Mesendoderm (in vitro differentiated cells): ENCODE measurements around the gene PNMA8C.
A peak's percentile ranks its signal among the peaks of the same experiment; 100 is the strongest.

Experiments used
- DNase-seq: peaks from one replicate; pipeline ENCODE4 v3.0.0; 2013
- H2AK5ac ChIP-seq: 2 replicates; pipeline ENCODE4 v1.6.1; 2013; ENCODE audit warnings: low read length, inconsistent platforms
- H2BK120ac ChIP-seq: 2 replicates; pipeline ENCODE4 v1.6.1; 2013; ENCODE audit warnings: low read depth, mild to moderate bottlenecking, low read length, moderate library complexity, mixed read lengths
- H2BK15ac ChIP-seq: replicated peaks from 2 replicates; pipeline ENCODE4 v1.6.1; 2013; ENCODE audit warnings: low read depth, mild to moderate bottlenecking, moderate library complexity
- H2BK5ac ChIP-seq: 2 replicates; pipeline ENCODE4 v1.6.1; 2013; ENCODE audit warnings: low read length, inconsistent platforms
- H3K18ac ChIP-seq: 2 replicates; pipeline ENCODE4 v1.6.1; 2013; ENCODE audit warnings: mild to moderate bottlenecking, low read length, mixed read lengths
- H3K23ac ChIP-seq: one replicate; pipeline ENCODE4 v1.6.1; 2013; ENCODE audit warnings: low read length
- H3K27ac ChIP-seq: 2 replicates; pipeline ENCODE4 v1.5.1; 2013; ENCODE audit warnings: low read depth, mild to moderate bottlenecking, inconsistent platforms, low read length, moderate library complexity
- H3K27me3 ChIP-seq: 2 replicates; pipeline ENCODE4 v1.6.1; 2013; ENCODE audit warnings: low read length, control low read depth, mild to moderate bottlenecking, inconsistent platforms; ENCODE audit not compliant: insufficient read depth, poor library complexity
- H3K36me3 ChIP-seq: 2 replicates; pipeline ENCODE4 v1.6.1; 2013; ENCODE audit warnings: low read length, inconsistent platforms; ENCODE audit not compliant: control insufficient read depth, insufficient read depth
- H3K4ac ChIP-seq: one replicate; pipeline ENCODE4 v1.6.1; 2013; ENCODE audit warnings: low read depth, mild to moderate bottlenecking, low read length, moderate library complexity
- H3K4me1 ChIP-seq: 2 replicates; pipeline ENCODE4 v1.6.1; 2013; ENCODE audit warnings: low read depth, low read length, inconsistent platforms; ENCODE audit not compliant: control insufficient read depth
- H3K4me2 ChIP-seq: 2 replicates; pipeline ENCODE4 v1.6.1; 2013; ENCODE audit warnings: low read length
- H3K4me3 ChIP-seq: 2 replicates; pipeline ENCODE4 v1.5.1; 2013; ENCODE audit warnings: mild to moderate bottlenecking, low read length
- H3K56ac ChIP-seq: one replicate; pipeline ENCODE4 v1.6.1; 2013; ENCODE audit warnings: low read length
- H3K79me1 ChIP-seq: 2 replicates; pipeline ENCODE4 v1.6.1; 2013; ENCODE audit warnings: low read length, inconsistent platforms
- H3K79me2 ChIP-seq: 2 replicates; pipeline ENCODE4 v1.6.1; 2013; ENCODE audit warnings: mild to moderate bottlenecking, low read length; ENCODE audit not compliant: control insufficient read depth, insufficient read depth
- H3K9ac ChIP-seq: 2 replicates; pipeline ENCODE4 v1.6.1; 2013; ENCODE audit warnings: low read length, inconsistent platforms
- H4K5ac ChIP-seq: one replicate; pipeline ENCODE4 v1.6.1; 2013; ENCODE audit warnings: low read length
- H4K8ac ChIP-seq: one replicate; pipeline ENCODE4 v1.6.1; 2013; ENCODE audit warnings: low read depth, mild to moderate bottlenecking, control low read depth, low read length, moderate library complexity
- WGBS: extraction: QIAGEN DNeasy Blood & Tissue Kit; methylation state at CpG from one replicate; pipeline ENCODE4 v1.1.7; 2013; ENCODE audit warnings: low lambda C conversion rate, missing lambda C conversion rate; ENCODE audit not compliant: insufficient coverage; ENCODE audit errors: extremely low coverage; 5-methylcytosine and 5-hydroxymethylcytosine counted together

Gene PNMA8C

GRCh38 chr19:46471116-46471733 lies 42.5 kb upstream of the PNMA8C start, which contains the start of gene PNMA8A:
PNMA8A (minus strand) TSS chr19:46471563; CDS start chr19:46471035, 528 bp downstream.
- Histone ChIP-seq H2BK15ac (no peak within 1 kb of the TSS), H3K9ac (peak within 1 kb of the TSS; percentile 78), H3K27me3 (no peaks in the 10 kb centered on the region), H3K79me2 (no peaks in the 10 kb centered on the region), H2BK120ac (no peak within 1 kb of the TSS), H3K56ac (peak within 1 kb of the TSS; percentile 87), H3K18ac (no peak within 1 kb of the TSS), H2AK5ac (no peak within 1 kb of the TSS), H3K27ac (no peak within 1 kb of the TSS), H4K8ac (no peak within 1 kb of the TSS), H3K79me1 (no peaks in the 10 kb centered on the region), H2BK5ac (no peak within 1 kb of the TSS), H3K23ac (no peak within 1 kb of the TSS), H3K36me3 (no peaks in the 10 kb centered on the region), H3K4me2 (peak within 1 kb of the TSS; percentile 56), H3K4me3 (peak within 1 kb of the TSS; percentile 53), H4K5ac (no peak within 1 kb of the TSS), H3K4ac (no peak within 1 kb of the TSS), H3K4me1 (peaks cover 2% of the 10 kb centered on the region)
- no CpG with 5 or more reads among the region's 57 CpGs for WGBS
- DNase-seq: peak; percentile 91

DNA sequence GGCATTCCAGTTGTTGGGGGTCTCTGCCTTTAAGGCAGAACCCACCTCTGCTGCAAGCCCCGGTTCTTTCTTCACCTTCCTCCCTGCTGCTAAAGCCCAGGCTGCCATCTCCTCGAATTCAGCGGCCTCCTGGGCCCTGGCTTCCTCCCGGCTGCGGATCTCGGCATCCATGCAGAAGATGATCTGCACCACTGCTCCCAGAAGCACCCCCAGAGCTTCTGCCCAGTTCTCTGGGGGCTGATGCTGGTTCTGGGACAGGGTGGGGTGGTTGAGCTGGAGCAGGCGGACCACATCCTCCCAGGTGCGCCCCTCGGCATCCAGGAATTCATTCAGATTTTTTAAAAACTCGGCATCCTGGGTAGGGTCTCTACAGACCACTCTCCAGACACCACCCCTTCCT lies 41.6 kb upstream of the PNMA8C start:
- H4K5ac ChIP-seq: no peak overlapping the region
- H4K8ac ChIP-seq: no peak overlapping the region
- H3K4me2 ChIP-seq: no peak overlapping the region
- WGBS: no CpG with 5 or more reads among the region's 10 CpGs
- no peak overlapping the region for H2BK15ac ChIP-seq
- peaks cover 2% of the 10 kb centered on the region for H3K4me1 ChIP-seq
- no peaks in the 10 kb centered on the region for H3K79me2 ChIP-seq
- no peak overlapping the region for H3K23ac ChIP-seq
- peak overlapping the region; percentile 87 for H3K56ac ChIP-seq
- no peaks in the 10 kb centered on the region for H3K27me3 ChIP-seq
- H2BK5ac ChIP-seq: no peak overlapping the region
- no peaks in the 10 kb centered on the region for H3K79me1 ChIP-seq
- DNase-seq: no peak
- no peak overlapping the region for H2BK120ac ChIP-seq
- H3K4me3 ChIP-seq: no peak overlapping the region
- H3K18ac ChIP-seq: no peak overlapping the region
- no peaks in the 10 kb centered on the region for H3K36me3 ChIP-seq
- no peak overlapping the region for H2AK5ac ChIP-seq
- peak overlapping the region; percentile 78 for H3K9ac ChIP-seq
- no peak overlapping the region for H3K4ac ChIP-seq
- no peak overlapping the region for H3K27ac ChIP-seq

DNA sequence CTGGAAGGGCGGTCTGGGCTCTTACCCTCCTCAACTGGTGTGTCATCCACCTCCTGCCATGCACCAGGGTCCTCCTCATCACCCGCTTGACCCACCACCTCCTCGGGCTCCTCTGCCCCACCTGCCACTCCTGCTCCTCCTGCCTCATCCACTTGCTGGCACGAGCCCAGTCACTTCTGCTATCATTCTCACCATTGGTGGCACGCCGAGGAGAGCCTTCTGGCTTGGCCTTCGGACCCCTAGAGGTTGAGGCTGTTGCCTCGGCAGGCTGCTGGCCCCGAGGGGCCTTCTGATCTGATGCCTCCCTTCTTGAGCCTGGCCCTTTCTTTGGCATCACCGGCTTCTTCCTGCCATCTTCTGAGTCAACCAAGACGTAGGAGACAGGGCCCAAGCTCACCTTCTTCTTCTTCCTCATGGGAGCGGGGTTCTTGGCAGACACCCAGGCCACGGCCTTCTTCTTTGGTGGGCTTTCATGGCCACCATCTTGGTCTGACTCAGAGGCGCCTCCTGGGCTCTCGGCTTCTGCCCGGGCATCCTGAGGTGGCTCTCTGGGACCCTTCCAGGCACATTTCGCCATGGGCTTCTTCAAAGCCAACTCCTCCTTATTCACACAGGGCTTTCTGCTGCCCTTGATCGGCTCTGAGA lies 40.9 kb upstream of the PNMA8C start:
- Histone ChIP-seq H2AK5ac (no peak overlapping the region), H3K27ac (no peak overlapping the region), H4K8ac (no peak overlapping the region), H3K4me3 (no peak overlapping the region), H2BK120ac (no peak overlapping the region), H3K9ac (no peak overlapping the region), H3K79me1 (no peaks in the 10 kb centered on the region), H3K23ac (no peak overlapping the region), H4K5ac (no peak overlapping the region), H3K18ac (no peak overlapping the region), H3K36me3 (no peaks in the 10 kb centered on the region), H3K4me1 (peaks cover 2% of the 10 kb centered on the region), H3K4ac (no peak overlapping the region), H3K4me2 (no peak overlapping the region), H3K27me3 (no peaks in the 10 kb centered on the region), H3K56ac (no peak overlapping the region), H3K79me2 (no peaks in the 10 kb centered on the region), H2BK15ac (no peak overlapping the region), H2BK5ac (no peak overlapping the region)
- WGBS: no CpG with 5 or more reads among the region's 18 CpGs
- no peak for DNase-seq

GRCh38 chr19:46466536-46467196 lies 37.9 kb upstream of the PNMA8C start:
- H3K27me3 ChIP-seq: no peaks in the 10 kb centered on the region
- no peak overlapping the region for H3K9ac ChIP-seq
- no peak overlapping the region for H2AK5ac ChIP-seq
- DNase-seq: no peak
- no peaks in the 10 kb centered on the region for H3K36me3 ChIP-seq
- no peak overlapping the region for H3K4ac ChIP-seq
- H3K18ac ChIP-seq: no peak overlapping the region
- no peaks in the 10 kb centered on the region for H3K79me2 ChIP-seq
- no peak overlapping the region for H2BK15ac ChIP-seq
- no peak overlapping the region for H3K4me3 ChIP-seq
- no peaks in the 10 kb centered on the region for H3K79me1 ChIP-seq
- H3K27ac ChIP-seq: no peak overlapping the region
- no peak overlapping the region for H3K4me2 ChIP-seq
- H2BK5ac ChIP-seq: no peak overlapping the region
- peaks cover 2% of the 10 kb centered on the region for H3K4me1 ChIP-seq
- H3K23ac ChIP-seq: no peak overlapping the region
- no peak overlapping the region for H2BK120ac ChIP-seq
- no peak overlapping the region for H4K8ac ChIP-seq
- WGBS: no CpG with 5 or more reads among the region's 15 CpGs
- H4K5ac ChIP-seq: no peak overlapping the region
- H3K56ac ChIP-seq: no peak overlapping the region

- H4K8ac ChIP-seq: no peak overlapping the region
- no peak overlapping the region for H3K4ac ChIP-seq
- WGBS: no CpG with 5 or more reads among the region's 7 CpGs
These were observed 34.8 kb upstream of the PNMA8C start for GRCh38 chr19:46463516-46463915.

More at GRCh38 chr19:46463516-46463915, 34.8 kb upstream of the PNMA8C start:
- Histone ChIP-seq H2AK5ac (no peak overlapping the region), H3K9ac (no peak overlapping the region), H4K5ac (no peak overlapping the region), H3K4me3 (no peak overlapping the region), H2BK15ac (no peak overlapping the region), H3K27ac (no peak overlapping the region), H3K79me1 (no peaks in the 10 kb centered on the region), H3K18ac (no peak overlapping the region), H3K79me2 (no peaks in the 10 kb centered on the region), H2BK120ac (no peak overlapping the region), H3K4me1 (no peaks in the 10 kb centered on the region), H3K36me3 (no peaks in the 10 kb centered on the region), H3K4me2 (no peak overlapping the region), H3K56ac (no peak overlapping the region), H3K23ac (no peak overlapping the region), H3K27me3 (no peaks in the 10 kb centered on the region), H2BK5ac (no peak overlapping the region)
- no peak for DNase-seq
